Upper lobe of right lung (tissue), 1 donor: Measurements from ENCODE around the gene DAP. TPM values are rescaled to one million over a fixed set of nuclear protein-coding genes. Genes with fewer than 3 reads are reported as not detected.

ENCODE experiments used
- ATAC-seq: fragments of 200-7000 bp; cut with Tn5 transposase; one replicate; pipeline ENCODE4 v1.9.1; 2020; ENCODE audit warnings: mild to moderate bottlenecking, moderate library complexity
- DNase-seq: peaks from one replicate; pipeline ENCODE4 v3.0.0-alpha.2; 2020
- H3K27ac ChIP-seq: fragments of 200-600 bp; one replicate; pipeline ENCODE4 v1.8.0; 2022
- H3K27me3 ChIP-seq: fragments of 200-600 bp; one replicate; pipeline ENCODE4 v1.8.0; 2022; ENCODE audit warnings: mild to moderate bottlenecking
- H3K36me3 ChIP-seq: fragments of 200-600 bp; one replicate; pipeline ENCODE4 v1.8.0; 2022
- H3K4me1 ChIP-seq: fragments of 200-600 bp; one replicate; pipeline ENCODE4 v1.8.0; 2022
- H3K4me3 ChIP-seq: fragments of 200-600 bp; one replicate; pipeline ENCODE4 v1.8.0; 2022; ENCODE audit warnings: mild to moderate bottlenecking
- H3K9me3 ChIP-seq: fragments of 200-600 bp; one replicate; pipeline ENCODE4 v1.8.0; 2022
- CTCF ChIP-seq: fragments of 200-600 bp; IDR thresholded peaks from one replicate; pipeline ENCODE4 v1.8.0; 2022; ENCODE audit warnings: antibody characterized with exemption
- intact Hi-C: fragments of 100-400 bp; cut with DNase I; formaldehyde crosslinking; loops from one replicate; pipeline ENCODE4 v1.11.0; 2022
- total RNA-seq: library from RNA; stranded (reverse); fragmentation: NEBNext Ultra II Directional; extraction: Animal tissue kit (Norgen Biotek cat#: 25700); gene quantifications from one replicate; pipeline ENCODE4 v1.2.1, GENCODE V29; 2021
- donor health status: DM: no; HTN: yes; CAD: no; lungs with severe emphysema.

The DAP gene
- total RNA-seq, 1 donor from 2014 or later: 105 TPM

DNA sequence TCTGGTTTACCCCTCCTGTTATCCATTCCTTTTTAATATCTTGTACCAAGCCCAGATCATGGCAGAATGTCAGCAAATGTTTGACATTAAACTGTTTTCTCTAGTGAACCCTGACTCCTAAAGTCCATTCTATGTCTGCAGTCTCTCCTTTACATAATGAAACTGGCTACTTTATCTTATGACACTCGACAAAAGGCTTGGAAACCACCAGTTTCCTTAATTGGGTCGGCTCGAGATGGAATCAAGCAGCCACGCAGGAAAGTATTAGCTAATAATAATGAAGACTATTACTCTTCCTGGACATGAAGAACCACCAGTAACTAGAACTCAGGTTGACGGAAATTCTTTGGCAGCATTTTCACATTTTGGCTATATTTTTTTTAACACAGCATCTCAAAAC is 17.5 kb downstream of the DAP start:
- peaks cover 39% of the 10 kb centered on the region for H3K36me3 ChIP-seq
- no peak for ATAC-seq

GRCh38 chr5:10741661-10742060 is 19.4 kb downstream of the DAP start:
- intact Hi-C loops: no loop called here
- Histone ChIP-seq H3K27me3 (no peaks in the 10 kb centered on the region), H3K9me3 (no peaks in the 10 kb centered on the region), H3K4me3 (no peak overlapping the region), H3K36me3 (peaks cover 25% of the 10 kb centered on the region), H3K27ac (no peak overlapping the region), H3K4me1 (peaks cover 11% of the 10 kb centered on the region)
- no peak for TF ChIP-seq CTCF
- DNase-seq: no peak
- no peak for ATAC-seq

More for the DNA sequence above, 17.5 kb downstream of the DAP start:
- Histone ChIP-seq H3K27ac (no peak overlapping the region), H3K9me3 (no peaks in the 10 kb centered on the region), H3K4me1 (peaks cover 13% of the 10 kb centered on the region), H3K4me3 (no peak overlapping the region), H3K27me3 (no peaks in the 10 kb centered on the region)
- TF ChIP-seq CTCF: no peak
- no peak for DNase-seq
- intact Hi-C loops: no loop called here

GRCh38 chr5:10740384-10740783 is 20.6 kb downstream of the DAP start:
- Histone ChIP-seq H3K36me3 (peaks cover 12% of the 10 kb centered on the region), H3K9me3 (no peaks in the 10 kb centered on the region), H3K27me3 (no peaks in the 10 kb centered on the region), H3K4me1 (peaks cover 9% of the 10 kb centered on the region), H3K27ac (no peak overlapping the region), H3K4me3 (no peak overlapping the region)
- ATAC-seq (no peak), DNase-seq (no peak)
- TF ChIP-seq CTCF: no peak
- intact Hi-C loops: no loop called here

DNA sequence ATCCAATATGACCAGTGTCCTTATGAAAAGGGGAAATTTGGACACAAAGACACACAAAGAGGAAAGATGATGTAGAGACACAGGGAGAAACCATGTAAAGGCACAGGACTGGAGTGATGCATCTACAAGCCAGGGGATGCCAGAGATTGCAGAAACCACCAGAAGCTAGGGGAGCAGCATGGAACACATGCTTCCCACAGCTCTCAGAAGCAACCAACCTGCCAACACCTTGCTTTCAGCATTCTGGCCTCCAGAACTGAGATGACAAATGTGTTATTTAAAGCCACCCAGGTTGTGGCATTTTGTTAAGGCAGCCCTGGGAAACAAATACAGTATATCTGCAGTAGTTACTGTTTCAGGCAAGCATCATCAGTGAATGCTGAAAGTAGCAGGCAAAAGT is 23.2 kb downstream of the DAP start:
- intact Hi-C loops: no loop called here
- no peak for TF ChIP-seq CTCF
- no peak for ATAC-seq
- Histone ChIP-seq H3K9me3 (no peaks in the 10 kb centered on the region), H3K27me3 (no peaks in the 10 kb centered on the region), H3K4me1 (no peaks in the 10 kb centered on the region), H3K4me3 (no peak overlapping the region), H3K27ac (no peak overlapping the region), H3K36me3 (no peaks in the 10 kb centered on the region)
- DNase-seq: no peak

GRCh38 chr5:10736808-10737207 is 24.2 kb downstream of the DAP start:
- DNase-seq: no peak
- no peaks in the 10 kb centered on the region for H3K27me3 ChIP-seq
- ATAC-seq: no peak
- no peak overlapping the region for H3K27ac ChIP-seq
- no peaks in the 10 kb centered on the region for H3K4me1 ChIP-seq
- no peaks in the 10 kb centered on the region for H3K36me3 ChIP-seq
- H3K9me3 ChIP-seq: no peaks in the 10 kb centered on the region
- H3K4me3 ChIP-seq: no peak overlapping the region
- TF ChIP-seq CTCF: no peak
- intact Hi-C loops: no loop called here

DNA sequence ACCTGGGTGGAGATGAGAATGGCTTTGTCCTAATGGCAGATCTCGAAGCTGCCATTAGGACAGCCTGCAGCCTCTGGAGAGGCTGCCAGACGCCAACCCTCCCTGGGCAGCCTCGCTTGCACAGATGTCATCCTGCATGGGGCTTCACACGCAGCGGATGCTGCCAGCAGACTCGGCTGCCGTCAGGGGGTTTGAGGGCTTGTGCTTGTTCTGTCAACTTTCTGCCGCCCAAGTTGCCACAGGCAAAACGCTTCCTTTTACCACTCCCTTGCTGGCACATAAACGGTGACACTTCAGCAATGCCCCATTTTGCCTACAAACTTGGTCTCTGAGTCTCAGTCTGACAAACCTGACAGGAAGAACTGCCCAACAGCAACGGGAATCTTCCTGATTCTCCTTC is 24.7 kb downstream of the DAP start:
- intact Hi-C loops: no loop called here
- ATAC-seq: no peak

More for the DNA sequence above, 24.7 kb downstream of the DAP start:
- no peaks in the 10 kb centered on the region for H3K4me1 ChIP-seq
- no peaks in the 10 kb centered on the region for H3K9me3 ChIP-seq
- H3K27ac ChIP-seq: no peak overlapping the region
- no peak overlapping the region for H3K4me3 ChIP-seq
- no peak for DNase-seq
- no peaks in the 10 kb centered on the region for H3K27me3 ChIP-seq
- no peak for TF ChIP-seq CTCF
- H3K36me3 ChIP-seq: no peaks in the 10 kb centered on the region
